Measurements from ENCODE around the gene ADAM21.

DNA sequence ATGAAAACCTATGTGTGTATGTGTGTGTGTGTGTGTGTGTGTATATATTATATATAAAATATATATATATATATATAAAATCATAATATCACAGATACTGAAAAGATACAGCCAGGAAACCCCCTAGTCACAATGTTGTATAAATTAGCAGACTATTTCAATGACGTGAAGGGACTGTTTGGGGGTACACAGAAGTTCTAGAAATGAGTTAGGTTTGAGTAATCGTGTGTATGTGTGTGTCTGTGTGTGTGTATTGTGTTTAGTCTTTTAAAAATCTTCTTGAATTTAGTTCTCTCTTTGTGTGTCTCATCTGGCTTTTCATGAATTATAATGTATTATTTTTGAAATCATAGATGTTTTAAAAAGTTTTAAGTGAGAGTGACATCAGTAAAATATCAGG, 21.9 kb downstream of the ADAM21 start:
- TF ChIP-seq, protein P1, sequence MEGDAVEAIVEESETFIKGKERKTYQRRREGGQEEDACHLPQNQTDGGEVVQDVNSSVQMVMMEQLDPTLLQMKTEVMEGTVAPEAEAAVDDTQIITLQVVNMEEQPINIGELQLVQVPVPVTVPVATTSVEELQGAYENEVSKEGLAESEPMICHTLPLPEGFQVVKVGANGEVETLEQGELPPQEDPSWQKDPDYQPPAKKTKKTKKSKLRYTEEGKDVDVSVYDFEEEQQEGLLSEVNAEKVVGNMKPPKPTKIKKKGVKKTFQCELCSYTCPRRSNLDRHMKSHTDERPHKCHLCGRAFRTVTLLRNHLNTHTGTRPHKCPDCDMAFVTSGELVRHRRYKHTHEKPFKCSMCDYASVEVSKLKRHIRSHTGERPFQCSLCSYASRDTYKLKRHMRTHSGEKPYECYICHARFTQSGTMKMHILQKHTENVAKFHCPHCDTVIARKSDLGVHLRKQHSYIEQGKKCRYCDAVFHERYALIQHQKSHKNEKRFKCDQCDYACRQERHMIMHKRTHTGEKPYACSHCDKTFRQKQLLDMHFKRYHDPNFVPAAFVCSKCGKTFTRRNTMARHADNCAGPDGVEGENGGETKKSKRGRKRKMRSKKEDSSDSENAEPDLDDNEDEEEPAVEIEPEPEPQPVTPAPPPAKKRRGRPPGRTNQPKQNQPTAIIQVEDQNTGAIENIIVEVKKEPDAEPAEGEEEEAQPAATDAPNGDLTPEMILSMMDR (conservative IDR thresholded peaks at IDR 0.05; ENCODE audit: low read length): no peak
- no peak for TF ChIP-seq EZH2phosphoT487 (IDR thresholded peaks at IDR 0.05; ENCODE audit: borderline replicate concordance)
